Effector memory CD4-positive, alpha-beta T cell (primary cell): ENCODE data around the gene CLEC18A.
"Not testable (repeated sequence)": the region's sequence is repeated elsewhere in the genome, so short reads cannot be mapped to it uniquely, and the experiment has no call there.

Experiments
- DNase-seq, 3 donors: peaks; one replicate each; pipeline ENCODE4 v3.0.0-alpha.2; 2020
- H3K27ac ChIP-seq: 2 replicates; pipeline ENCODE4 v1.7.0; 2013; ENCODE audit warnings: mild to moderate bottlenecking, low read length, moderate library complexity; ENCODE audit not compliant: insufficient read depth, poor library complexity, severe bottlenecking
- H3K27me3 ChIP-seq: replicated peaks from 2 replicates; pipeline ENCODE4 v1.7.0; 2013; ENCODE audit warnings: mild to moderate bottlenecking, low read length; ENCODE audit not compliant: insufficient read depth, control insufficient read depth, poor library complexity, severe bottlenecking
- H3K36me3 ChIP-seq: 2 replicates; pipeline ENCODE4 v1.7.0; 2013; ENCODE audit warnings: mild to moderate bottlenecking, low read length, moderate library complexity; ENCODE audit not compliant: control insufficient read depth, insufficient read depth
- H3K4me1 ChIP-seq: 2 replicates; pipeline ENCODE4 v1.7.0; 2013; ENCODE audit warnings: low read length, mild to moderate bottlenecking; ENCODE audit not compliant: control insufficient read depth, insufficient read depth, poor library complexity, severe bottlenecking
- H3K4me3 ChIP-seq: 2 replicates; pipeline ENCODE4 v1.7.0; 2013; ENCODE audit warnings: low read length, low read depth, mild to moderate bottlenecking; ENCODE audit not compliant: insufficient read depth, poor library complexity, severe bottlenecking
- H3K9me3 ChIP-seq: 2 replicates; pipeline ENCODE4 v1.7.0; 2013; ENCODE audit warnings: mild to moderate bottlenecking, low read length, moderate library complexity; ENCODE audit not compliant: control insufficient read depth

The CLEC18A gene

DNA sequence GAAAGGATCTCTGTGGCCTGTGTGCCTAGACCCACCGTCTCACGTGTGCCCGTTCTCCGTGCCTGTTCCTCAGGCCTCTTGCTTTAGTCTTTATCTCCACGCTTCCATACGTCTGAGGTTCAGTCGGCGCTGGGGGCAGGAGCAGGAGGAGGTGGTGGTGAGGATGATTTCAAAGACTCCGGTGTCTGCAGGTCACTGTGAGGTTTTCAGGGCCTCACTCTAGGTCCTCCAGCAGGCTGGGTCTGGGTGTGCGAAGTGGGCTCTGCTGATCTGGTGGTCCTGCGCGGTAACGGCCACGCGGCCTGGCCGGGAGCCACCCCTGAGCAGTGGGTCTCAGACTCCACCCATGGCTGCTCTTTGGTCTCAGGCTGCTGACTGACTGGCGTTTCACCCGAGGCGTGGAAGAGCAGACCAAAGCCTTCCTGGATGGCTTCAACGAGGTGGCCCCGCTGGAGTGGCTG is 14.4 kb upstream of the CLEC18A start:
- no peak for DNase-seq
- peaks cover 95% of the 10 kb centered on the region for H3K36me3 ChIP-seq
- H3K27me3 ChIP-seq = no peaks in the 10 kb centered on the region
- H3K4me3 ChIP-seq = no peak overlapping the region
- H3K27ac ChIP-seq = no peak overlapping the region
- H3K9me3 ChIP-seq = no peaks in the 10 kb centered on the region
- no peaks in the 10 kb centered on the region for H3K4me1 ChIP-seq

DNA sequence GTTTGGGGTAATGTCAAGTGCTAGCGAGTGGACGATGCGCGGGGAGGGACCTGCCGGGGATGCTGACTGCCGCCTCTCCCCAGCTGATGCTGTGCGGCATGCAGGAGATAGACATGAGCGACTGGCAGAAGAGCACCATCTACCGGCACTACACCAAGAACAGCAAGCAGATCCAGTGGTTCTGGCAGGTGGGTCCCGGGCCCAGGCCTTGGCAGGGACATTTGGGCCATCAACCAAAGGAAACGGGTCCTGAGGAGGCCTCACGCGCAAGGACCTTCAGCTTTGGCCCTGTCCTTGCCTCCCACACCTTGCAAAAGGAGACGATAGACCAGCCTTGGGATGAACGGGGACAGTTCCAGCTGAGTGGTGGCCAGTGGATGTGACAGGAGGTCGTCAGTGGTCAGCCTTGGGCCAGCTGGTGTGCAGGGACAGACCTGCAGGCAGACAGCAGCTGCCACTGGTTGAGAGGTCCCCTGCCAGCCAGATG is 13.6 kb upstream of the CLEC18A start:
- Histone ChIP-seq H3K9me3 (no peaks in the 10 kb centered on the region), H3K27ac (no peak overlapping the region), H3K36me3 (peaks cover 88% of the 10 kb centered on the region), H3K27me3 (no peaks in the 10 kb centered on the region), H3K4me3 (no peak overlapping the region), H3K4me1 (no peaks in the 10 kb centered on the region)
- no peak for DNase-seq

DNA sequence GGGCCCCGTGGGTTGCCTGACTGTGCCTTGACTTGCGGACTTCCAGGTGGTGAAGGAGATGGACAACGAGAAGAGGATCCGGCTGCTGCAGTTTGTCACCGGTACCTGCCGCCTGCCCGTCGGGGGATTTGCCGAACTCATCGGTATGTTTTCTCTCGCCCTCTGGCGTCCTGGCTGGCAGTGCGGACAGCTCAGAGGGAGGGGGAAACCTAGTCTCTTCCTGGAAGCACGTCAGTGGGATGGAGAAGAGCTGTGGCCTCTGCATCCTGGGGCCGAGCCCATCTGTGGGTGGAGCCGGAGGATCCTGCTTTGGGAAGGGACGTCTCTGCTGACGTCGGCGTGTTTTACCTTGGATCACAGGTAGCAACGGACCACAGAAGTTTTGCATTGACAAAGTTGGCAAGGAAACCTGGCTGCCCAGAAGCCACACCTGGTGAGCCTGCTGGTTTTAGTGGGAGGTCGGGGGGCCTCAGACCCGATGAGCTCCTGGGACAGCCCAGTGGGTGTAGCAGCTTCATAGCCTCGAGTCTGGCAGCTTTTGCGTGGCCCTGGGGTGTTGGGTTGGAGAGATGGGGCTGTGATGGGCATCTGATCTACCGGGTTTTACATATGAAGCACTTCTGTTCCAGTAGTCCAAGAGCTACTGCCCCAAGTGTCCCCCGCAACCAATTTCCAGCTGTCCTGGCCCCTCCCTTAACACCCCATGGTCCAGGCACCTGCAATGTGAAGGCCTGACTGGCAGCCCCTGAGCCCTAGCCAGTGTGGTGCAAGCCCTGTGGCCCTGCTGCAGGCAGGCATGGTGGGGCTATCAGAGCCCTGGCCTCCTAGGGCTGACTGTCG is 11.9 kb upstream of the CLEC18A start:
- no peak for DNase-seq
- no peaks in the 10 kb centered on the region for H3K27me3 ChIP-seq
- no peak overlapping the region for H3K27ac ChIP-seq
- H3K36me3 ChIP-seq = peaks cover 71% of the 10 kb centered on the region
- H3K4me1 ChIP-seq = no peaks in the 10 kb centered on the region
- no peak overlapping the region for H3K4me3 ChIP-seq
- no peaks in the 10 kb centered on the region for H3K9me3 ChIP-seq

DNA sequence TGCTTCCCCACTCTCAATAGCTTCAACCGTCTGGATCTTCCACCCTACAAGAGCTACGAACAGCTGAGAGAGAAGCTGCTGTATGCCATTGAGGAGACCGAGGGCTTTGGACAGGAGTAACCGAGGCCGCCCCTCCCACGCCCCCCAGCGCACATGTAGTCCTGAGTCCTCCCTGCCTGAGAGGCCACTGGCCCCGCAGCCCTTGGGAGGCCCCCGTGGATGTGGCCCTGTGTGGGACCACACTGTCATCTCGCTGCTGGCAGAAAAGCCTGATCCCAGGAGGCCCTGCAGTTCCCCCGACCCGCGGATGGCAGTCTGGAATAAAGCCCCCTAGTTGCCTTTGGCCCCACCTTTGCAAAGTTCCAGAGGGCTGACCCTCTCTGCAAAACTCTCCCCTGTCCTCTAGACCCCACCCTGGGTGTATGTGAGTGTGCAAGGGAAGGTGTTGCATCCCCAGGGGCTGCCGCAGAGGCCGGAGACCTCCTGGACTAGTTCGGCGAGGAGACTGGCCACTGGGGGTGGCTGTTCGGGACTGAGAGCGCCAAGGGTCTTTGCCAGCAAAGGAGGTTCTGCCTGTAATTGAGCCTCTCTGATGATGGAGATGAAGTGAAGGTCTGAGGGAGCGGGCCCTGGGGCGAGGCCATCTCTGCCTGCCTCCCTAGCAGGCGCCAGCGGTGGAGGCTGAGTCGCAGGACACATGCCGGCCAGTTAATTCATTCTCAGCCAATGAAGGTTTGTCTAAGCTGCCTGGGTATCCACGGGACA is 11.1 kb upstream of the CLEC18A start:
- no peaks in the 10 kb centered on the region for H3K9me3 ChIP-seq
- DNase-seq = no peak
- no peak overlapping the region for H3K4me3 ChIP-seq
- H3K27ac ChIP-seq = no peak overlapping the region
- H3K36me3 ChIP-seq = peaks cover 63% of the 10 kb centered on the region
- no peaks in the 10 kb centered on the region for H3K27me3 ChIP-seq
- H3K4me1 ChIP-seq = no peaks in the 10 kb centered on the region

DNA sequence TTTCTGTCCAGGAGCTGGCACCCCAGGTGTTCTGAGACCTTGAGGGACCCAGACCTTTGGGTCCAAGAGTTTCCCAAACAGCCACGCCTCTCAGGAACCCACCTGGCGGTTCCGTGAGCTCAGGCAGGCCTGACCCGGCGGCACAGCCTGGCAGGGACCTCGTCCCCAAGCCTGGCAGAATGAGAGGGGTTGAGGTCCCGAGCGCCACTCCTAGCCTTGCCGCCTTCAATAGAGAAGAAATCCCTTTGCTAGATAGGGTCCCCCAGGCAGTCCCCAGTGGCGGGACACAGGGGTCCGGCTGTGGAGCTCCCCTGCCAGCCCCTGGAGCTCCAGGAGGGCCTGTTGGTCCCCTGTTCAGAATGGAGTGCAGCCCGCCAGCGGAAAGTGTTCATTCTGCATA is 10.5 kb upstream of the CLEC18A start:
- DNase-seq = no peak
- no peak overlapping the region for H3K27ac ChIP-seq
- H3K27me3 ChIP-seq = no peaks in the 10 kb centered on the region
- H3K4me3 ChIP-seq = no peak overlapping the region
- H3K9me3 ChIP-seq = no peaks in the 10 kb centered on the region
- H3K36me3 ChIP-seq = peaks cover 57% of the 10 kb centered on the region
- H3K4me1 ChIP-seq = no peaks in the 10 kb centered on the region

DNA sequence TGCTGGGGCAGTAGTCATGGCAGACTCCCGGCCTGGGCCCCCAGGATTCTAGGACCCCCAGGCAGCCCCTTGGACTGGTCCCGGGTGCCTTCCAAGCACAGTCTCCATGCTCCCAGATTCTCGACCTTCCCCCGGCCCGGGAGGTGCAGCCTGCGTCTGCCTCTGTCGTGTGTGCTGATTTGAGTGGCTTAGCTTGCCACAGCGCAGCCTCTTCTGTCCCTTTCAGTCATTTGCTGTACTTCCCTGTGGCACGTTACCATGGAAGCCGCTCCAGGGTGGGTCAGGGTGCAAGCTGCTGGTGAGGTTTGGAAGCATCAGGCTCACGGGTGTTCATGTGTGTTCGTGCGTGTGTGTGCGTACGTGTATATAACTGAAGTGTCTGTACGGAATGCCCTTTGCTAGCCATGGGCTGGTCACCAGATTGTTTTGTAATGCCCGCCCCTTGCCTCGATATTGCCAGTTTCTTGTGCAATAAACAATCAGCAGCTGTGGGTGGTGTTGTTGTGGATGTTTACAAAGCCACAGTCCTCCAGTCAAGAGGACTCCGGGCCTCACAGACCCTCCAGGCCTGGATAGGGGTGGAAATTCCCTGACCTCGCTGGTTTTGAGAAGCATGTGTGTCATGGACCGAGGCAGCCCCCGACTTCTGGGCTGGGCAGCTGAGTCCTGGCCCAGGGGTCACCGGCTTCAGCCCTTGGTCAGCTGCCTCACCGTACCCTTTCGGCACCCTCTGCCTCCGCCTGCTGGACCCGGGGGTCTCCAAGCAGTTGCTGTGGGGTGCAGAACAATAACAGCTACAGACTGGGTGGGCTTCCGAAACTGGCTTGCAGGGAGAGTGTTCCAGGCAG is 9.7 kb upstream of the CLEC18A start:
- Histone ChIP-seq H3K27me3 (no peaks in the 10 kb centered on the region), H3K27ac (no peak overlapping the region), H3K4me3 (no peak overlapping the region), H3K4me1 (no peaks in the 10 kb centered on the region), H3K36me3 (peaks cover 49% of the 10 kb centered on the region), H3K9me3 (no peaks in the 10 kb centered on the region)
- no peak for DNase-seq

DNA sequence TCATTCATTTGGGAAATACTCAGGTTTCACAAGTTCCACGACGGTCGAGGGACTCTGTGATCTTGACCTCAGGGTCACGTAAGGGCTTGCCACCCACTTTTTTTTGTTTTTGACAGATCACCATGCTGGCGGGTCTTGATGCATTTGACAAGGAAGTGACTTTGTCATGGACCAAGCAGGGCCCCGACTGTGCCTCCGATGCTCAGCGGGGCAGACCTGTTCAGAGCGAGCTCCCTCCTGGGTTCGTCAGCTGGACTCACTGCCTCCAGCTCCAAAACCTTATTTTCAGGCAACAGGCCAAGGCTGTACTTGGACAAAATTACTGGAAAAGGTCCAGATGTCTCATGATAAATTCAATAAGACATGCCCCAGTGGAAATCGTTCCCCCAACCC is 9.0 kb upstream of the CLEC18A start:
- Histone ChIP-seq H3K27ac (no peak overlapping the region), H3K36me3 (peaks cover 42% of the 10 kb centered on the region), H3K4me3 (no peak overlapping the region), H3K4me1 (no peaks in the 10 kb centered on the region), H3K27me3 (no peaks in the 10 kb centered on the region), H3K9me3 (no peaks in the 10 kb centered on the region)
- no peak for DNase-seq

DNA sequence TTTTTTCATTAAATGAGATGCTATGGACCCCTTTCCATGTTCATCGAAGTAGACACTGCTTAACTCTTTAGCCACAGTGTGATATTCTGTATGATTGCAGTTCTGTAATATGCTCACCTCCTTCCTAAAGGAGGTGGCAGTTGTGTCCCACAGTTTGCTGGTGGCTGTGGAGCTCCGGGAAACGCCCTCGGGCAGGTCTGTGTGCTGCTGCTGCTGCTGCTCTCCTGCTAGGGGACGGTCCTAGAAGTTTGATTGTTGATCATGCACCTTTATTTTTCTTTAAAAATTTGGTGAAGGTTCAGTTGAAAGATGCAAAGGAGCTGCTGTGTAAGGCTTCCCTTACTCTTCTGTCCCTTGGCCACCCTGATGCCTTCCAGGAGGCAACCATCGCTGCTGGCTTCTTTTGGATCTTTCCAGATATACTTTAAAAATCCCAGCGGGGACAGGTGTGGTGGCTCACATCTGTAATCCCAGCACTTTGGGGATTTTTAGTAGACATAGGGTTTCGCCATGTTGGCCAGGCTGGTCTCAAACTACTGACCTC is 8.4 kb upstream of the CLEC18A start:
- H3K4me3 ChIP-seq = no peak overlapping the region
- no peaks in the 10 kb centered on the region for H3K9me3 ChIP-seq
- DNase-seq = no peak
- no peaks in the 10 kb centered on the region for H3K4me1 ChIP-seq
- no peaks in the 10 kb centered on the region for H3K27me3 ChIP-seq
- no peak overlapping the region for H3K27ac ChIP-seq
- peaks cover 36% of the 10 kb centered on the region for H3K36me3 ChIP-seq

DNA sequence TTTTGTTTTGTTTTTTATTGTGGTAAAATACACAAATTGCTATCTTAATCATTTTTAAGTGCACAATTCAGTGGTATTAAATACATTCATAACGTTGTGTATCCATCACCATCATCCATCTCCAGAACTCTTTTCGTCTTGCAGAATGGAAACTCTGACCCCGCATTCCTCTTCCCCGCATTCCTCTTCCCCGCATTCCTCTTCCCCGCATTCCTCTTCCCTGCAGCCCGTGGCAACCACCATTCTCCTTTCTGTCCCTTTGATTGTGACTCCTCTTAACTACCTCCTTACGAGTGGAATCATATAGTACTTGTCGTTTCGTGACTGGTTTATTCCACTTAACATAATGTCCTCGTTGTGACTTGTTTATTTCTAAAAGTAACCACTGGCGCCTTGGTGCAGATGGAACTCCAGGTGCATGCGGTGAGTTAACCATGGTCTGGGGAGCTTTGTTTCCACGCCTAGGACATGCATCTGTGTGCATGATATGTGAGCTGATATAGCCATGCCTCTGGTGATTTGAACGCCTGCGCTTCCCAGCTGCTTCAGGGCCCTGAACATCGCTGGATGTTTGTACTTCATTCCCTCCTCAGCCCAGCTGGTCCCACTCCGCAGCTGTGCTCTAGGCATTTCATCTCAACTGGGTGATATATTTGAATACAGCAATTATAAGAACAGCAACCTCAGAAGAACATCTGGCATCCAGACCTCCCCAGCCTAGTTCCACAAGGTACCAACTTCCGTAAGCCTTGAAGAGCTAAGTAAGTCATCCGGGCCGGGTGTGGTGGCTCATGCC is 7.7 kb upstream of the CLEC18A start:
- not testable (repeated sequence) for H3K27me3 ChIP-seq, DNase-seq, H3K4me1 ChIP-seq, H3K4me3 ChIP-seq, H3K27ac ChIP-seq, H3K9me3 ChIP-seq
- H3K36me3 ChIP-seq = peaks cover 29% of the 10 kb centered on the region
